ENCODE results near the gene CCNC. TPM values are rescaled to one million over a fixed set of nuclear protein-coding genes. Genes with fewer than 3 reads are reported as not detected.

CCNC gene
- total RNA-seq, 2 donors from 2014 or later: 25.2 to 50.6 TPM

GRCh38 chr6:99592900-99593299 is 24.4 kb upstream of the CCNC start:
- no peak overlapping the region for H3K4me3 ChIP-seq
- no peak overlapping the region for H3K27ac ChIP-seq
- no peaks in the 10 kb centered on the region for H3K9me3 ChIP-seq
- peaks cover 15 to 26% of the 10 kb centered on the region in 2 donors for H3K4me1 ChIP-seq (ENCODE audit: control insufficient read depth in 1 of 2, low read depth in 2 of 2)
- TF ChIP-seq CTCF (IDR thresholded peaks at IDR 0.05): no peak
- H3K27me3 ChIP-seq (replicated peaks; ENCODE audit: insufficient read depth): peaks cover 21% of the 10 kb centered on the region
- DNase-seq (ENCODE audit: low spot score) (no peak), ATAC-seq (ENCODE audit: insufficient number of reproducible peaks, low FRiP score, low read depth) (no peak)
- H3K36me3 ChIP-seq: no peaks in the 10 kb centered on the region

GRCh38 chr6:99591673-99592364 is 23.4 kb upstream of the CCNC start:
- Histone ChIP-seq H3K36me3 (no peaks in the 10 kb centered on the region), H3K4me1 (ENCODE audit: control insufficient read depth in 1 of 2, low read depth in 2 of 2) (peaks cover 15 to 26% of the 10 kb centered on the region in 2 donors), H3K9me3 (no peaks in the 10 kb centered on the region), H3K27ac (peak overlapping the region in 1 of 2 donors; percentile 22), H3K27me3 (replicated peaks; ENCODE audit: insufficient read depth) (peaks cover 21% of the 10 kb centered on the region), H3K4me3 (no peak overlapping the region)
- TF ChIP-seq CTCF (IDR thresholded peaks at IDR 0.05): no peak
- no peak for DNase-seq (ENCODE audit: low spot score)
- no peak for ATAC-seq (ENCODE audit: insufficient number of reproducible peaks, low FRiP score, low read depth)

GRCh38 chr6:99590728-99591672 is 22.5 kb upstream of the CCNC start:
- Histone ChIP-seq H3K9me3 (no peaks in the 10 kb centered on the region), H3K4me3 (peak overlapping the region; percentile 32), H3K27me3 (replicated peaks; ENCODE audit: insufficient read depth) (peaks cover 21% of the 10 kb centered on the region), H3K36me3 (no peaks in the 10 kb centered on the region), H3K27ac (peak overlapping the region in 1 of 2 donors; percentile 22), H3K4me1 (ENCODE audit: control insufficient read depth in 1 of 2, low read depth in 2 of 2) (peaks cover 15 to 26% of the 10 kb centered on the region in 2 donors)
- no peak for TF ChIP-seq CTCF (IDR thresholded peaks at IDR 0.05)
- DNase-seq (ENCODE audit: low spot score): no peak
- ATAC-seq (ENCODE audit: insufficient number of reproducible peaks, low FRiP score, low read depth): no peak

GRCh38 chr6:99589907-99590493 is 21.5 kb upstream of the CCNC start:
- TF ChIP-seq CTCF (IDR thresholded peaks at IDR 0.05): no peak
- Histone ChIP-seq H3K36me3 (no peaks in the 10 kb centered on the region), H3K4me3 (no peak overlapping the region), H3K27me3 (replicated peaks; ENCODE audit: insufficient read depth) (peaks cover 21% of the 10 kb centered on the region), H3K9me3 (no peaks in the 10 kb centered on the region), H3K4me1 (ENCODE audit: control insufficient read depth in 1 of 2, low read depth in 2 of 2) (peaks cover 15 to 26% of the 10 kb centered on the region in 2 donors), H3K27ac (no peak overlapping the region)
- no peak for ATAC-seq (ENCODE audit: insufficient number of reproducible peaks, low FRiP score, low read depth)
- DNase-seq (ENCODE audit: low spot score): no peak

- H3K9me3 ChIP-seq: no peaks in the 10 kb centered on the region
- H3K4me3 ChIP-seq: peak overlapping the region; percentile 78
- no peak overlapping the region for H3K27ac ChIP-seq
- ATAC-seq (ENCODE audit: insufficient number of reproducible peaks, low FRiP score, low read depth) (no peak), DNase-seq (ENCODE audit: low spot score) (no peak)
- H3K36me3 ChIP-seq: no peaks in the 10 kb centered on the region
- peaks cover 21% of the 10 kb centered on the region for H3K27me3 ChIP-seq (replicated peaks; ENCODE audit: insufficient read depth)
- H3K4me1 ChIP-seq (ENCODE audit: control insufficient read depth in 1 of 2, low read depth in 2 of 2): peaks cover 15 to 26% of the 10 kb centered on the region in 2 donors
- TF ChIP-seq CTCF (IDR thresholded peaks at IDR 0.05): no peak
Measured at GRCh38 chr6:99589290-99589672, 20.8 kb upstream of the CCNC start.

Data from thoracic aorta (tissue), 2 donors.